Measurements from ENCODE around the gene RASL10B. TPM values are rescaled to one million over a fixed set of nuclear protein-coding genes. Genes with fewer than 3 reads are reported as not detected.

RASL10B gene
- total RNA-seq, 1 experiment from 2014 or later = 17.4 TPM

DNA sequence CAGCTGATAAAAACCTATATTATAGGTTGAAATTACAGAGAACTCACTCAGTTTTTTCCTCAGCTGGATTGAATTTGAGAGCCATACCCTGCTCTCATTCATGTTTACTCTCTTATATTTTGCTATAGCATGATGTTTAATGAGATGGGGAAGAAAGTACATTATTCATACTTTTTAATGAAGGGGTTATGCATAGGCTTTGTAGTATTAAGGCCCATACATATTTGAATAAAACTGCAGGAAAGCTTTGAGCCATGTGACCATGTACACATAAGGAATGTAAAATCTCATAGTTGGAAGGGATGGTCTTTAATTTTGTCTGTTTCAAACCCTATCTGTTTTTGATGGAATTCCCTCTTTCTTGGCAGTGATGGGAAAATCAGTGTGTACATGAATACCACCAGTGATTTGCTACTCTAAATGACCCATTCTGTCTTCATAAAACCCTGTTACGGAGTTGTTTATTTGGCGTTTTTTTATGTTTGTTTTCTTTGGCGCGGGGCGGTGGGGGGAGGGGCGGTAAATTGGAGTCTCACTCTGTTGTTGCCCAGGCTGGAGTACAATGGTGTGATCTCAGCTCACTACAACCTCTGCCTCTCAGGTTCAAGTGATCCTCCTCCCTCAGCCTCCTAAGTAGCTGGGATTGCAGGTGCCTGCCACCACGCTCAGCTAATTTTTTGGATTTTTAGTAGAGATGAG lies 38.8 kb upstream of the RASL10B start:
- CTCF ChIA-PET = interaction anchor here (0.6 to 0.8 kb wide), 2 partner anchors 55 to 179 kb away, joined by 3 to 5 read pairs; no protein-coding TSS in a partner anchor
- no peak for TF ChIP-seq FOXJ3 (CRISPR knock-in tag; IDR thresholded peaks at IDR 0.05; ENCODE audit: borderline replicate concordance)
- no peak for TF ChIP-seq ZNF138 (CRISPR knock-in tag; conservative IDR thresholded peaks at IDR 0.05)
- TF ChIP-seq, protein P1, sequence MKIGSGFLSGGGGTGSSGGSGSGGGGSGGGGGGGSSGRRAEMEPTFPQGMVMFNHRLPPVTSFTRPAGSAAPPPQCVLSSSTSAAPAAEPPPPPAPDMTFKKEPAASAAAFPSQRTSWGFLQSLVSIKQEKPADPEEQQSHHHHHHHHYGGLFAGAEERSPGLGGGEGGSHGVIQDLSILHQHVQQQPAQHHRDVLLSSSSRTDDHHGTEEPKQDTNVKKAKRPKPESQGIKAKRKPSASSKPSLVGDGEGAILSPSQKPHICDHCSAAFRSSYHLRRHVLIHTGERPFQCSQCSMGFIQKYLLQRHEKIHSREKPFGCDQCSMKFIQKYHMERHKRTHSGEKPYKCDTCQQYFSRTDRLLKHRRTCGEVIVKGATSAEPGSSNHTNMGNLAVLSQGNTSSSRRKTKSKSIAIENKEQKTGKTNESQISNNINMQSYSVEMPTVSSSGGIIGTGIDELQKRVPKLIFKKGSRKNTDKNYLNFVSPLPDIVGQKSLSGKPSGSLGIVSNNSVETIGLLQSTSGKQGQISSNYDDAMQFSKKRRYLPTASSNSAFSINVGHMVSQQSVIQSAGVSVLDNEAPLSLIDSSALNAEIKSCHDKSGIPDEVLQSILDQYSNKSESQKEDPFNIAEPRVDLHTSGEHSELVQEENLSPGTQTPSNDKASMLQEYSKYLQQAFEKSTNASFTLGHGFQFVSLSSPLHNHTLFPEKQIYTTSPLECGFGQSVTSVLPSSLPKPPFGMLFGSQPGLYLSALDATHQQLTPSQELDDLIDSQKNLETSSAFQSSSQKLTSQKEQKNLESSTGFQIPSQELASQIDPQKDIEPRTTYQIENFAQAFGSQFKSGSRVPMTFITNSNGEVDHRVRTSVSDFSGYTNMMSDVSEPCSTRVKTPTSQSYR (CRISPR knock-in tag; IDR thresholded peaks at IDR 0.05) = no peak
- TF ChIP-seq NFYB (CRISPR knock-in tag; conservative IDR thresholded peaks at IDR 0.05; ENCODE audit: low read depth) = no peak
- TF ChIP-seq NFATC4 (CRISPR knock-in tag; IDR thresholded peaks at IDR 0.05) = no peak
- TF ChIP-seq, protein P2, sequence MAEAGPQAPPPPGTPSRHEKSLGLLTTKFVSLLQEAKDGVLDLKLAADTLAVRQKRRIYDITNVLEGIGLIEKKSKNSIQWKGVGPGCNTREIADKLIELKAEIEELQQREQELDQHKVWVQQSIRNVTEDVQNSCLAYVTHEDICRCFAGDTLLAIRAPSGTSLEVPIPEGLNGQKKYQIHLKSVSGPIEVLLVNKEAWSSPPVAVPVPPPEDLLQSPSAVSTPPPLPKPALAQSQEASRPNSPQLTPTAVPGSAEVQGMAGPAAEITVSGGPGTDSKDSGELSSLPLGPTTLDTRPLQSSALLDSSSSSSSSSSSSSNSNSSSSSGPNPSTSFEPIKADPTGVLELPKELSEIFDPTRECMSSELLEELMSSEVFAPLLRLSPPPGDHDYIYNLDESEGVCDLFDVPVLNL (CRISPR knock-in tag; IDR thresholded peaks at IDR 0.05; ENCODE audit: borderline replicate concordance, low read depth) = no peak

DNA sequence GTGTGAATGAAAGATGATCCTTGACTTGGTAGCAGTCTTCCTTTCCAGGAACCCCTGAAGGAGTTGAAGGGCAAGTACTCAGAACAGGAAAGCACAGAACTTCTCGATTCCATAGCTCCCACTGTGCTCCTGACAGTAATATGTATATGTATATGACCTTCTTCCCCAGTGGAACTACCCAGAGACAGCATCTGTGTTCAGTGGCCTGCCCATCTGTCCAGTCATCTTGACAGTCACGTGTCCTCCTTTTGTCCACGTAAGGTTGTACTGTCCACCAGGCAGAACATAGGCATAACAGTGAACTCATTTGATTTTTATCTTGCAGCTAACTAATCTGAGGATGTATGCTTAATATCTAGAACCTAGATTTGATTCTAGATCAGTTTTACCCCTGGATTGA lies 37.8 kb upstream of the RASL10B start:
- peaks cover 24% of the 10 kb centered on the region for H3K4me1 Mint-ChIP-seq
- CTCF ChIA-PET = no interaction called here
- peaks cover 12% of the 10 kb centered on the region for H3K36me3 Mint-ChIP-seq
- H3K27me3 Mint-ChIP-seq (ENCODE audit: low read depth) = no peaks in the 10 kb centered on the region
- no peak for DNase-seq (ENCODE audit: low spot score)
- POLR2A ChIA-PET = interaction anchor here (0.7 kb wide), 1 partner anchor 61 kb away, joined by 8 read pairs; no protein-coding TSS in a partner anchor
- H3K27ac Mint-ChIP-seq = no peak overlapping the region
- ATAC-seq = no peak
- no peak overlapping the region for H3K4me3 Mint-ChIP-seq
- H3K9me3 Mint-ChIP-seq = no peaks in the 10 kb centered on the region
- TF ChIP-seq NFYB (CRISPR knock-in tag; conservative IDR thresholded peaks at IDR 0.05; ENCODE audit: low read depth) (no peak), SMAD4 (CRISPR knock-in tag; IDR thresholded peaks at IDR 0.05) (no peak), HMGA2 (CRISPR knock-in tag; IDR thresholded peaks at IDR 0.05) (no peak), SOX15 (CRISPR knock-in tag; IDR thresholded peaks at IDR 0.05) (no peak), SP1 (CRISPR knock-in tag; conservative IDR thresholded peaks at IDR 0.05) (no peak), ZNF121 (CRISPR knock-in tag; IDR thresholded peaks at IDR 0.05) (no peak), NR1H2 (CRISPR knock-in tag; IDR thresholded peaks at IDR 0.05) (no peak), ZNF671 (CRISPR knock-in tag; IDR thresholded peaks at IDR 0.05) (no peak)
- TF ChIP-seq, protein P3, sequence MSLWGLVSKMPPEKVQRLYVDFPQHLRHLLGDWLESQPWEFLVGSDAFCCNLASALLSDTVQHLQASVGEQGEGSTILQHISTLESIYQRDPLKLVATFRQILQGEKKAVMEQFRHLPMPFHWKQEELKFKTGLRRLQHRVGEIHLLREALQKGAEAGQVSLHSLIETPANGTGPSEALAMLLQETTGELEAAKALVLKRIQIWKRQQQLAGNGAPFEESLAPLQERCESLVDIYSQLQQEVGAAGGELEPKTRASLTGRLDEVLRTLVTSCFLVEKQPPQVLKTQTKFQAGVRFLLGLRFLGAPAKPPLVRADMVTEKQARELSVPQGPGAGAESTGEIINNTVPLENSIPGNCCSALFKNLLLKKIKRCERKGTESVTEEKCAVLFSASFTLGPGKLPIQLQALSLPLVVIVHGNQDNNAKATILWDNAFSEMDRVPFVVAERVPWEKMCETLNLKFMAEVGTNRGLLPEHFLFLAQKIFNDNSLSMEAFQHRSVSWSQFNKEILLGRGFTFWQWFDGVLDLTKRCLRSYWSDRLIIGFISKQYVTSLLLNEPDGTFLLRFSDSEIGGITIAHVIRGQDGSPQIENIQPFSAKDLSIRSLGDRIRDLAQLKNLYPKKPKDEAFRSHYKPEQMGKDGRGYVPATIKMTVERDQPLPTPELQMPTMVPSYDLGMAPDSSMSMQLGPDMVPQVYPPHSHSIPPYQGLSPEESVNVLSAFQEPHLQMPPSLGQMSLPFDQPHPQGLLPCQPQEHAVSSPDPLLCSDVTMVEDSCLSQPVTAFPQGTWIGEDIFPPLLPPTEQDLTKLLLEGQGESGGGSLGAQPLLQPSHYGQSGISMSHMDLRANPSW (CRISPR knock-in tag; conservative IDR thresholded peaks at IDR 0.05; ENCODE audit: low read depth) = no peak
- TF ChIP-seq, protein P4, sequence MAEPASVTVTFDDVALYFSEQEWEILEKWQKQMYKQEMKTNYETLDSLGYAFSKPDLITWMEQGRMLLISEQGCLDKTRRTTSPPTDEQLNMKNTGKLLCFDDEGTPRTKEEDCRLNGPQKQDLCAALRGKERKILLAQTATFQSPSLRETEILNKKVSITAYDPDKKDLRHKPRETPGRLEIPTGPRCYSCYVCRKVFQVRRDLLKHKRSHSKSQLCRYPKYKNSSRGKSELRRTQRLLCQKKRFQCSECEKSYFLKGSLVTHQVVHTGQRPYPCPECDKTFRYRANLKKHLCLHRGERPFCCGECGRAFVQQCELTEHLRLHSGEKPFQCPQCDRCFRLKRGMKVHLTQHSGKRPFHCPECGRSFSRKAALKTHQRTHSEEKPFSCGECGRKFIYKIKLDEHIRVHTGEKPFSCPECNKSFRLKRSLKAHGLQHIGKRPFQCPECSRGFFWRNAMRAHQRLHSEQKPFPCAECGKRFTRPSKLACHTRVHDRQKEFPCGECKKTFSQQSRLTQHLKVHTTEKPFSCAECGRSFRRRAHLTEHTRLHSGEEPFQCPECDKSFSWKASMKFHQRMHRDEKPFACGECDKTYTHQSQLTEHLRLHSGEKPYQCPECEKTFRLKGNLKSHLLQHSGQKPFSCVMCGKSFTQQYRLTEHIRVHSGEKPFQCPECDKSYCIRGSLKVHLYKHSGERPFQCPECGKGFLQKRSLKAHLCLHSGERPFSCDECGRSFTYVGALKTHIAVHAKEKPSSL (CRISPR knock-in tag; conservative IDR thresholded peaks at IDR 0.05) = no peak
- TF ChIP-seq, protein P5, sequence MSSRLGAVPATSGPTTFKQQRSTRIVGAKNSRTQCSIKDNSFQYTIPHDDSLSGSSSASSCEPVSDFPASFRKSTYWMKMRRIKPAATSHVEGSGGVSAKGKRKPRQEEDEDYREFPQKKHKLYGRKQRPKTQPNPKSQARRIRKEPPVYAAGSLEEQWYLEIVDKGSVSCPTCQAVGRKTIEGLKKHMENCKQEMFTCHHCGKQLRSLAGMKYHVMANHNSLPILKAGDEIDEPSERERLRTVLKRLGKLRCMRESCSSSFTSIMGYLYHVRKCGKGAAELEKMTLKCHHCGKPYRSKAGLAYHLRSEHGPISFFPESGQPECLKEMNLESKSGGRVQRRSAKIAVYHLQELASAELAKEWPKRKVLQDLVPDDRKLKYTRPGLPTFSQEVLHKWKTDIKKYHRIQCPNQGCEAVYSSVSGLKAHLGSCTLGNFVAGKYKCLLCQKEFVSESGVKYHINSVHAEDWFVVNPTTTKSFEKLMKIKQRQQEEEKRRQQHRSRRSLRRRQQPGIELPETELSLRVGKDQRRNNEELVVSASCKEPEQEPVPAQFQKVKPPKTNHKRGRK (CRISPR knock-in tag; IDR thresholded peaks at IDR 0.05; ENCODE audit: borderline replicate concordance) = no peak
- TF ChIP-seq, protein P6, sequence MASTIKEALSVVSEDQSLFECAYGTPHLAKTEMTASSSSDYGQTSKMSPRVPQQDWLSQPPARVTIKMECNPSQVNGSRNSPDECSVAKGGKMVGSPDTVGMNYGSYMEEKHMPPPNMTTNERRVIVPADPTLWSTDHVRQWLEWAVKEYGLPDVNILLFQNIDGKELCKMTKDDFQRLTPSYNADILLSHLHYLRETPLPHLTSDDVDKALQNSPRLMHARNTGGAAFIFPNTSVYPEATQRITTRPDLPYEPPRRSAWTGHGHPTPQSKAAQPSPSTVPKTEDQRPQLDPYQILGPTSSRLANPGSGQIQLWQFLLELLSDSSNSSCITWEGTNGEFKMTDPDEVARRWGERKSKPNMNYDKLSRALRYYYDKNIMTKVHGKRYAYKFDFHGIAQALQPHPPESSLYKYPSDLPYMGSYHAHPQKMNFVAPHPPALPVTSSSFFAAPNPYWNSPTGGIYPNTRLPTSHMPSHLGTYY (CRISPR knock-in tag; IDR thresholded peaks at IDR 0.05) = no peak
- TF ChIP-seq, protein P7, sequence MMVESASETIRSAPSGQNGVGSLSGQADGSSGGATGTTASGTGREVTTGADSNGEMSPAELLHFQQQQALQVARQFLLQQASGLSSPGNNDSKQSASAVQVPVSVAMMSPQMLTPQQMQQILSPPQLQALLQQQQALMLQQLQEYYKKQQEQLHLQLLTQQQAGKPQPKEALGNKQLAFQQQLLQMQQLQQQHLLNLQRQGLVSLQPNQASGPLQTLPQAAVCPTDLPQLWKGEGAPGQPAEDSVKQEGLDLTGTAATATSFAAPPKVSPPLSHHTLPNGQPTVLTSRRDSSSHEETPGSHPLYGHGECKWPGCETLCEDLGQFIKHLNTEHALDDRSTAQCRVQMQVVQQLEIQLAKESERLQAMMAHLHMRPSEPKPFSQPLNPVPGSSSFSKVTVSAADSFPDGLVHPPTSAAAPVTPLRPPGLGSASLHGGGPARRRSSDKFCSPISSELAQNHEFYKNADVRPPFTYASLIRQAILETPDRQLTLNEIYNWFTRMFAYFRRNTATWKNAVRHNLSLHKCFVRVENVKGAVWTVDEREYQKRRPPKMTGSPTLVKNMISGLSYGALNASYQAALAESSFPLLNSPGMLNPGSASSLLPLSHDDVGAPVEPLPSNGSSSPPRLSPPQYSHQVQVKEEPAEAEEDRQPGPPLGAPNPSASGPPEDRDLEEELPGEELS (CRISPR knock-in tag; IDR thresholded peaks at IDR 0.05) = no peak
- TF ChIP-seq, protein P8, sequence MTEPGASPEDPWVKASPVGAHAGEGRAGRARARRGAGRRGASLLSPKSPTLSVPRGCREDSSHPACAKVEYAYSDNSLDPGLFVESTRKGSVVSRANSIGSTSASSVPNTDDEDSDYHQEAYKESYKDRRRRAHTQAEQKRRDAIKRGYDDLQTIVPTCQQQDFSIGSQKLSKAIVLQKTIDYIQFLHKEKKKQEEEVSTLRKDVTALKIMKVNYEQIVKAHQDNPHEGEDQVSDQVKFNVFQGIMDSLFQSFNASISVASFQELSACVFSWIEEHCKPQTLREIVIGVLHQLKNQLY (CRISPR knock-in tag; IDR thresholded peaks at IDR 0.05) = no peak

More for the DNA sequence above, 38.8 kb upstream of the RASL10B start:
- Mint-ChIP-seq H3K9me3 (no peaks in the 10 kb centered on the region), H3K36me3 (peaks cover 21% of the 10 kb centered on the region), H3K27me3 (ENCODE audit: low read depth) (no peaks in the 10 kb centered on the region), H3K4me1 (peaks cover 24% of the 10 kb centered on the region), H3K27ac (peak overlapping the region; percentile 29; the same call in 1 of the 2 replicates), H3K4me3 (no peak overlapping the region)
- no peak for DNase-seq (ENCODE audit: low spot score)
- POLR2A ChIA-PET = interaction anchor here (0.6 kb wide), 1 partner anchor 82 kb away, joined by 4 read pairs; no protein-coding TSS in a partner anchor
- no peak for ATAC-seq
